HL-60 (cell line): Measurements from ENCODE around the gene UBAC2.
A peak's percentile ranks its signal among the peaks of the same experiment; 100 is the strongest.

Source experiments
- DNase-seq, 2 experiments: peaks; one replicate each; pipeline ENCODE4 v3.0.0-alpha.2; 2010 to 2020; ENCODE audit warnings: low read depth in 1 of 2, low spot score in 1 of 2
- H3K27ac ChIP-seq: fragments of 250-450 bp; sonication (Bioruptor Pico); replicated peaks from 2 replicates; pipeline ENCODE4 v1.5.1; 2020; ENCODE audit warnings: mild to moderate bottlenecking, moderate library complexity
- H3K27me3 ChIP-seq: fragments of 250-450 bp; sonication (Bioruptor Pico); 2 replicates; pipeline ENCODE4 v1.5.1; 2021; ENCODE audit warnings: mild to moderate bottlenecking, moderate library complexity; ENCODE audit not compliant: insufficient read depth, poor library complexity, severe bottlenecking
- H3K4me3 ChIP-seq: replicated peaks from 2 replicates; pipeline ENCODE4 v1.5.1; 2011; ENCODE audit warnings: mild to moderate bottlenecking, control low read depth, low read length; ENCODE audit not compliant: insufficient read depth
- CTCF ChIP-seq: IDR thresholded peaks from one replicate; pipeline ENCODE4 v1.5.1; 2011; ENCODE audit warnings: low read length, control low read depth, inconsistent platforms; ENCODE audit not compliant: insufficient read depth
- GABPA ChIP-seq: IDR thresholded peaks from 2 replicates; pipeline ENCODE4 v1.6.1; 2012; ENCODE audit warnings: low read depth
- POLR2AphosphoS5 ChIP-seq: IDR thresholded peaks from 2 replicates; pipeline ENCODE4 v1.6.1; 2012; ENCODE audit warnings: low read depth
- SPI1 ChIP-seq: IDR thresholded peaks from 2 replicates; pipeline ENCODE4 v1.6.1; 2012; ENCODE audit warnings: low read depth, mild to moderate bottlenecking, borderline replicate concordance
- TF ChIP-seq, protein P1 (sequence below): IDR thresholded peaks from 2 replicates; pipeline ENCODE4 v1.6.1; 2012; ENCODE audit warnings: low read depth; ENCODE audit not compliant: insufficient replicate concordance

Gene UBAC2

DNA sequence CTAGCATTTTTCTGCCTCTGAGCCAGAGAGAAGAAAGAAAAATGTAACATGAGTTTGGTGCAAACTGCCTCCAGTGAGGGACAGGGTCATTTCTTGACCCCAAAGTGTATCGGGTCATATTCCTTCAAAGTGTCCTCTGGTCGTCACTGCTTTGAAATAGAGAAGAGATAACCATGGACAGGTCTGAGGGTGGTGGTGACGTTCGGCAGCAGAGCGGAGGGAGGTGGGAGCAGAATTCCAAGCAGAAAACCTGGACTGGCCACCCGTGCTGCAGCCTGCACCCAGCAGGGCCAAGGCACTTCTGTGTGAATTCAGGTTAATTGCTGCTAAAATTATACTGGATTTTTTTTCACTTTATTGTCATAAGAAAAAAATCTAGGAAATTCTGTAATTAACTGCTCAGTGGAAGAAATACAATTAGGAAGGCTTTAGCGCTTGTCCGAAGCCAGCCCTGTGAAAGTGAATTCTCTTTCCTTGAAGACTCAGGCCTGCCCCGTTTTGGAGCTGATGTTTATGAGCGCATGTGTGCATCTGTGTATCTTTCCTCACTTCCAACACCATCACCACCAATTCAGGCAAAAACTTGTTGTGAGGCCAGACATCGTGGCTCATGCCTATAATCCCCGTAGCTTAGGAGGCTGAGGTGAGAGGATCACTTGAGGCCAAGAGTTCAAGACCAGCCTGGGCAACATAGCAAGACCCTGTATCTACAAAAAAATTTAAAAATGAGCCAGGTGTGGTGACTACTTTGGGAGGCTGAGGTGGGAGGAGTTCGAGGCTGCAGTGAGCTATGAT lies 37.9 kb upstream of the UBAC2 start:
- Histone ChIP-seq H3K27me3 (peaks cover 25% of the 10 kb centered on the region), H3K27ac (no peak overlapping the region), H3K4me3 (no peak overlapping the region)
- DNase-seq: no peak
- TF ChIP-seq GABPA (no peak), CTCF (no peak), SPI1 (no peak), POLR2AphosphoS5 (no peak)
- TF ChIP-seq, protein P1, sequence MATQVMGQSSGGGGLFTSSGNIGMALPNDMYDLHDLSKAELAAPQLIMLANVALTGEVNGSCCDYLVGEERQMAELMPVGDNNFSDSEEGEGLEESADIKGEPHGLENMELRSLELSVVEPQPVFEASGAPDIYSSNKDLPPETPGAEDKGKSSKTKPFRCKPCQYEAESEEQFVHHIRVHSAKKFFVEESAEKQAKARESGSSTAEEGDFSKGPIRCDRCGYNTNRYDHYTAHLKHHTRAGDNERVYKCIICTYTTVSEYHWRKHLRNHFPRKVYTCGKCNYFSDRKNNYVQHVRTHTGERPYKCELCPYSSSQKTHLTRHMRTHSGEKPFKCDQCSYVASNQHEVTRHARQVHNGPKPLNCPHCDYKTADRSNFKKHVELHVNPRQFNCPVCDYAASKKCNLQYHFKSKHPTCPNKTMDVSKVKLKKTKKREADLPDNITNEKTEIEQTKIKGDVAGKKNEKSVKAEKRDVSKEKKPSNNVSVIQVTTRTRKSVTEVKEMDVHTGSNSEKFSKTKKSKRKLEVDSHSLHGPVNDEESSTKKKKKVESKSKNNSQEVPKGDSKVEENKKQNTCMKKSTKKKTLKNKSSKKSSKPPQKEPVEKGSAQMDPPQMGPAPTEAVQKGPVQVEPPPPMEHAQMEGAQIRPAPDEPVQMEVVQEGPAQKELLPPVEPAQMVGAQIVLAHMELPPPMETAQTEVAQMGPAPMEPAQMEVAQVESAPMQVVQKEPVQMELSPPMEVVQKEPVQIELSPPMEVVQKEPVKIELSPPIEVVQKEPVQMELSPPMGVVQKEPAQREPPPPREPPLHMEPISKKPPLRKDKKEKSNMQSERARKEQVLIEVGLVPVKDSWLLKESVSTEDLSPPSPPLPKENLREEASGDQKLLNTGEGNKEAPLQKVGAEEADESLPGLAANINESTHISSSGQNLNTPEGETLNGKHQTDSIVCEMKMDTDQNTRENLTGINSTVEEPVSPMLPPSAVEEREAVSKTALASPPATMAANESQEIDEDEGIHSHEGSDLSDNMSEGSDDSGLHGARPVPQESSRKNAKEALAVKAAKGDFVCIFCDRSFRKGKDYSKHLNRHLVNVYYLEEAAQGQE: no peak

- TF ChIP-seq, protein P1: no peak
- no peak for TF ChIP-seq CTCF
- no peak for TF ChIP-seq SPI1
- no peak for TF ChIP-seq GABPA
- TF ChIP-seq POLR2AphosphoS5: no peak
- no peak overlapping the region for H3K27ac ChIP-seq
Observed at GRCh38 chr13:99164226-99164625, 36.4 kb upstream of the UBAC2 start.

DNA sequence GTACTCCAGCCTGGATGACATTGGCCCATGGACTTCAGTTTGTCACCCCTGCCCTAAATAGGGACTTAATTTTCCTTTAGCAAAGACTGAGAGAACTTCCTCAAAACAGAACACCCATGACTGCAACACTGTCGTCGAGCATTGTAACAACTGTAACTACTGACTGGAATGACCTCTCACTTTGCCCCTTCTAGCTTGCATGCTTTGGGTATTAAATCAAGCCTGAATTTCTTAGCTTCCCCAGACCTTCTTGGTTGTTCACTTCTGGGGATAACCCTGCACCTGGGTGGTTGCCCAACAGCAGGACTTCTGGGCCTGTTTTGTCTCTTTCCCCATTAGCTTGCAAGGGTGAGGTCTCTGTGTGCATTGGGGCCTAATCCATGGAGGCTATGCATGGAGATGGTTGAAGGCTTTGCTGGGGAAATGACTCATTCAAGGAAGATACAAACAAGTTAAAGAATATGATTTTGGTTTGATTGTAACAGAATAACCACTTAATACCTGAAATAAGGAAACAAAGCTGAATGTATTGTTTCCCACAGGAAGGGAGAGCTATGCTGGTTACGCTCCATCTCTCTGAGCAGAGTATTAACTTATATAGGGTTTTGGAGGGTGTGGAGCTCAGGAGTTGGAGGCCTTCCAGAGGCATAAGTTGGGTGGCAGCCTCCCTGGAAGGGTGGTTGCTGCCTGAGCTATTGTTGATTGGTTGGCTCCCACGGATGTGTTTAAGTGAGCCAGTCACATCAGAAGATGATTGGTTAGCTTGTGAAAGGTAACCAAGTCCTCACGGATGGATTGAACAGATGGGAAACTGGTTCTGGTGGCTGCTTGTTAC lies 34.7 kb upstream of the UBAC2 start:
- TF ChIP-seq SPI1 (no peak), GABPA (no peak), POLR2AphosphoS5 (no peak), CTCF (no peak)
- TF ChIP-seq, protein P1: no peak
- Histone ChIP-seq H3K27ac (no peak overlapping the region), H3K4me3 (no peak overlapping the region), H3K27me3 (peaks cover 10% of the 10 kb centered on the region)
- peak in 1 of 2 experiments; percentile 30 for DNase-seq

More at GRCh38 chr13:99164226-99164625, 36.4 kb upstream of the UBAC2 start:
- Histone ChIP-seq H3K4me3 (no peak overlapping the region), H3K27me3 (peaks cover 21% of the 10 kb centered on the region)
- no peak for DNase-seq
